HepG2 (cell line): ENCODE measurements around the gene PPP2R5E. TPM values are rescaled to one million over a fixed set of nuclear protein-coding genes. Genes with fewer than 3 reads are reported as not detected.
A peak's percentile ranks its signal among the peaks of the same experiment; 100 is the strongest.

Source experiments
- BORCS8-MEF2B ChIP-seq: sonication (generic); formaldehyde crosslinking; IDR thresholded peaks from 2 replicates; pipeline ENCODE4 v1.8.0; 2022; ENCODE audit warnings: mild to moderate bottlenecking, missing genetic modification reagents
- HDAC6 ChIP-seq: fragments of 200-600 bp; sonication (generic); IDR thresholded peaks from 2 replicates; pipeline ENCODE4 v1.7.0; 2017; ENCODE audit warnings: mild to moderate bottlenecking, antibody characterized with exemption, low read length, low read depth
- PAXIP1 ChIP-seq: sonication (generic); formaldehyde crosslinking; conservative IDR thresholded peaks from 2 replicates; pipeline ENCODE4 v1.4.0; 2020; ENCODE audit warnings: mild to moderate bottlenecking, missing genetic modification reagents, moderate library complexity
- PLRG1 ChIP-seq: fragments of 450-650 bp; conservative IDR thresholded peaks from 2 replicates; pipeline ENCODE4 v1.6.1; 2016
- RNF2 ChIP-seq: fragments of 450-650 bp; conservative IDR thresholded peaks from 2 replicates; pipeline ENCODE4 v1.6.1; 2016; ENCODE audit warnings: low read depth
- TEAD3 ChIP-seq: optimal IDR thresholded peaks from 2 replicates; pipeline ENCODE3; 2016; ENCODE audit warnings: borderline replicate concordance
- ZIK1 ChIP-seq: sonication (generic); formaldehyde crosslinking; IDR thresholded peaks from 2 replicates; pipeline ENCODE4 v1.5.0; 2020; ENCODE audit warnings: mild to moderate bottlenecking, low read depth, missing genetic modification reagents, borderline replicate concordance
- ZMYM4 ChIP-seq: sonication (generic); formaldehyde crosslinking; IDR thresholded peaks from 2 replicates; pipeline ENCODE4 v1.8.1; 2023; ENCODE audit warnings: mild to moderate bottlenecking, missing genetic modification reagents
- ZNF281 ChIP-seq: sonication (generic); formaldehyde crosslinking; IDR thresholded peaks from 2 replicates; pipeline ENCODE4 v1.4.0; 2020; ENCODE audit warnings: missing genetic modification reagents, borderline replicate concordance
- ZNF574 ChIP-seq: sonication (generic); formaldehyde crosslinking; IDR thresholded peaks from 2 replicates; pipeline ENCODE4 v1.4.0; 2020; ENCODE audit warnings: missing genetic modification reagents
- polyA plus RNA-seq, 8 experiments: library from polyadenylated mRNA; depleted of rRNA in 3 of 8; stranded (reverse) in 7 of 8; unstranded in 1 of 8; fragments of >200 nt; fragmentation: Illumina TruSeq in 4 of 8; extraction: Trizol in 4 of 8; gene quantifications; 2 replicates each; pipeline versions ENCODE4 v1.2.1 to v1.2.3, GENCODE V29; 2011 to 2016; ENCODE audit warnings: low read depth in 4 of 8, missing spikeins in 1 of 8, mixed read lengths in 1 of 8; ENCODE audit not compliant: insufficient read depth in 1 of 8
- total RNA-seq, 5 experiments: library from RNA; depleted of rRNA; stranded (reverse); fragments of >200 nt; fragmentation: Illumina TruSeq; extraction: Trizol; gene quantifications; 2 replicates each; pipeline ENCODE4 v1.2.3, GENCODE V29; 2016; ENCODE audit warnings: low read depth in 1 of 5
- TF ChIP-seq, protein P1 (sequence below): sonication (generic); formaldehyde crosslinking; IDR thresholded peaks from 2 replicates; pipeline ENCODE4 v1.4.0; 2020; ENCODE audit warnings: missing genetic modification reagents, borderline replicate concordance
- TF ChIP-seq, protein P2 (sequence below): sonication (generic); formaldehyde crosslinking; IDR thresholded peaks from 2 replicates; pipeline ENCODE4 v1.4.0; 2020; ENCODE audit warnings: missing genetic modification reagents
- TF ChIP-seq, protein P3 (sequence below): sonication (generic); formaldehyde crosslinking; IDR thresholded peaks from 2 replicates; pipeline ENCODE4 v1.5.0; 2020; ENCODE audit warnings: mild to moderate bottlenecking, missing genetic modification reagents

Gene PPP2R5E
- total and polyA plus RNA-seq, 2 of the 13 experiments (the other 11 are each of a cell fraction or from before 2014, with no cell fraction given) = 8.9 to 11.0 TPM

DNA sequence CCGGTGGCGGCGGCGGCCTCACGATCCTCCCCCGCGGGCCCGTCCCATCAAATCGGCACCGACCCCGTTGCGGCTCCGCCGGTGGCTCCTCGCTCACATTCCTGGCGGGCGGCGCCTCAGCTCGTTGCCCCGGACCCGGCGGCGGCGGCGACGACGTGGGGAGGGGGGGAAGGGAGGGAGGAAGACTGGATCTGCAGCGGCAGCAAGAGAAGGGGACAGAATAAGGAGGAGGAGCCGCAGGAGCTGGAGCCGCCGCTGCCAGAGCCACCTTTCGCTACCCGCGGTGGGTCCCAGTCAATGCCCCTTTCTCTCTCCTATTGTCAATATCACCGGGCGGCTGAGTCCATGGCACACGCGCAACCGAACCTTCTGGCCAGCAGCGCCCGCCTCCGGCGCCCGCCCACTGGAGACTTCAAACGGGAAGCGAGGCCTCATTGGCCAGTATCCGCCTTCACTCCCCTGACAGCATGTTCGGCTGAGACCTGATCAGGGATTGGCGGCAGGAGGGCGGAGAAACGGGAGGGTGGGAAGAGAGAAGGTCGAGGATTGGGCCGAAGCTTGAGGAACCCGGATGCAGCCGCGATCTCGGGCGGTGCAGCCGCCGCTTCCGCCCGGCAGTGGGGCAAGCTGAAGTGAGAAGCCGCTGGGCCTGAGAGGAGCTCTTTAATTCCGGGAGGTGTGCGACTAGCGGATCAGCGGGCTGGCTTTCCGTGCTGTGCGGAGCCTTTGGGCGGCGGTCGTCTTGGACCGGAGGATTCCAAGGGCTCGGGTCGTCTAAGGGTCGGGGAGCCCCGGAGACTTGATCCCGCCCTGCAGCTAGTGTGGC, at the start of gene PPP2R5E (continued):
- TF ChIP-seq, protein P1, sequence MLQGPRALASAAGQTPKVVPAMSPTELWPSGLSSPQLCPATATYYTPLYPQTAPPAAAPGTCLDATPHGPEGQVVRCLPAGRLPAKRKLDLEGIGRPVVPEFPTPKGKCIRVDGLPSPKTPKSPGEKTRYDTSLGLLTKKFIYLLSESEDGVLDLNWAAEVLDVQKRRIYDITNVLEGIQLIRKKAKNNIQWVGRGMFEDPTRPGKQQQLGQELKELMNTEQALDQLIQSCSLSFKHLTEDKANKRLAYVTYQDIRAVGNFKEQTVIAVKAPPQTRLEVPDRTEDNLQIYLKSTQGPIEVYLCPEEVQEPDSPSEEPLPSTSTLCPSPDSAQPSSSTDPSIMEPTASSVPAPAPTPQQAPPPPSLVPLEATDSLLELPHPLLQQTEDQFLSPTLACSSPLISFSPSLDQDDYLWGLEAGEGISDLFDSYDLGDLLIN = no peak
- TF ChIP-seq ZNF281 (CRISPR knock-in tag) = 0 out of 2 replicates have a peak, but pooled peaks have one; percentile 11
- no peak for TF ChIP-seq RNF2
- TF ChIP-seq, protein P2, sequence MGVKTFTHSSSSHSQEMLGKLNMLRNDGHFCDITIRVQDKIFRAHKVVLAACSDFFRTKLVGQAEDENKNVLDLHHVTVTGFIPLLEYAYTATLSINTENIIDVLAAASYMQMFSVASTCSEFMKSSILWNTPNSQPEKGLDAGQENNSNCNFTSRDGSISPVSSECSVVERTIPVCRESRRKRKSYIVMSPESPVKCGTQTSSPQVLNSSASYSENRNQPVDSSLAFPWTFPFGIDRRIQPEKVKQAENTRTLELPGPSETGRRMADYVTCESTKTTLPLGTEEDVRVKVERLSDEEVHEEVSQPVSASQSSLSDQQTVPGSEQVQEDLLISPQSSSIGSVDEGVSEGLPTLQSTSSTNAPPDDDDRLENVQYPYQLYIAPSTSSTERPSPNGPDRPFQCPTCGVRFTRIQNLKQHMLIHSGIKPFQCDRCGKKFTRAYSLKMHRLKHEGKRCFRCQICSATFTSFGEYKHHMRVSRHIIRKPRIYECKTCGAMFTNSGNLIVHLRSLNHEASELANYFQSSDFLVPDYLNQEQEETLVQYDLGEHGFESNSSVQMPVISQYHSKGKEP (CRISPR knock-in tag) = no peak
- TF ChIP-seq PAXIP1 (CRISPR knock-in tag) = peak; percentile 29; the same call in 1 of the 2 replicates
- TF ChIP-seq HDAC6 = no peak
- TF ChIP-seq, protein P3, sequence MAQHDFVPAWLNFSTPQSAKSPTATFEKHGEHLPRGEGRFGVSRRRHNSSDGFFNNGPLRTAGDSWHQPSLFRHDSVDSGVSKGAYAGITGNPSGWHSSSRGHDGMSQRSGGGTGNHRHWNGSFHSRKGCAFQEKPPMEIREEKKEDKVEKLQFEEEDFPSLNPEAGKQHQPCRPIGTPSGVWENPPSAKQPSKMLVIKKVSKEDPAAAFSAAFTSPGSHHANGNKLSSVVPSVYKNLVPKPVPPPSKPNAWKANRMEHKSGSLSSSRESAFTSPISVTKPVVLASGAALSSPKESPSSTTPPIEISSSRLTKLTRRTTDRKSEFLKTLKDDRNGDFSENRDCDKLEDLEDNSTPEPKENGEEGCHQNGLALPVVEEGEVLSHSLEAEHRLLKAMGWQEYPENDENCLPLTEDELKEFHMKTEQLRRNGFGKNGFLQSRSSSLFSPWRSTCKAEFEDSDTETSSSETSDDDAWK (CRISPR knock-in tag) = no peak
- no peak for TF ChIP-seq PLRG1
- peak; percentile 24 for TF ChIP-seq TEAD3 (CRISPR knock-in tag)
- TF ChIP-seq ZIK1 (CRISPR knock-in tag) = peak; percentile 69; the same call in 1 of the 2 replicates
- peak; percentile 71; the same call in 1 of the 2 replicates for TF ChIP-seq BORCS8-MEF2B (CRISPR knock-in tag)
- peak; percentile 59; the same call in 1 of the 2 replicates for TF ChIP-seq ZNF574
- TF ChIP-seq ZMYM4 = peak; percentile 90
